Thoracic aorta (tissue), 2 donors: ENCODE results near the gene BACH2. TPM values are rescaled to one million over a fixed set of nuclear protein-coding genes. Genes with fewer than 3 reads are reported as not detected.

ENCODE experiments used
- ATAC-seq: fragments of 150-250 bp; one replicate; pipeline ENCODE4 v1.8.0; 2017; ENCODE audit warnings: low read depth; ENCODE audit not compliant: insufficient number of reproducible peaks, low FRiP score
- DNase-seq: peaks from one replicate; pipeline ENCODE4 v3.0.0-alpha.2; 2020; ENCODE audit warnings: low spot score
- H3K27ac ChIP-seq, 2 donors: fragments of 200-600 bp; sonication (generic); 1 replicate in 1 of 2; 2 replicates in 1 of 2; pipeline ENCODE4 v1.5.1; 2016; ENCODE audit warnings: mild to moderate bottlenecking in 2 of 2, moderate library complexity in 2 of 2
- H3K27me3 ChIP-seq: fragments of 200-600 bp; sonication (generic); replicated peaks from 2 replicates; pipeline ENCODE4 v1.6.0; 2016; ENCODE audit warnings: mild to moderate bottlenecking; ENCODE audit not compliant: insufficient read depth
- H3K36me3 ChIP-seq: fragments of 200-600 bp; sonication (generic); one replicate; pipeline ENCODE4 v1.5.1; 2016
- H3K4me1 ChIP-seq, 2 donors: fragments of 200-600 bp; sonication (generic); 1 replicate in 1 of 2; 2 replicates in 1 of 2; pipeline versions ENCODE4 v1.5.1 to v1.6.0; 2016; ENCODE audit warnings: low read depth in 2 of 2, mild to moderate bottlenecking in 1 of 2; ENCODE audit not compliant: control insufficient read depth in 1 of 2
- H3K4me3 ChIP-seq: fragments of 200-600 bp; sonication (generic); 2 replicates; pipeline ENCODE4 v1.5.1; 2016; ENCODE audit warnings: mild to moderate bottlenecking
- H3K9me3 ChIP-seq: fragments of 200-600 bp; sonication (generic); 2 replicates; pipeline ENCODE4 v1.5.1; 2016
- CTCF ChIP-seq: fragments of 200-600 bp; sonication (generic); IDR thresholded peaks from one replicate; pipeline ENCODE4 v1.5.1; 2019; ENCODE audit warnings: antibody characterized with exemption
- total RNA-seq, 2 donors: library from RNA; depleted of rRNA; stranded (reverse); fragments of >200 nt; gene quantifications; one replicate each; pipeline versions ENCODE4 v1.1.0 to v1.2.3, GENCODE V29; 2016

The BACH2 gene
- total RNA-seq, 2 donors from 2014 or later, result 6.1 to 17.8 TPM

- H3K36me3 ChIP-seq, result no peaks in the 10 kb centered on the region
- peaks cover 2% of the 10 kb centered on the region for H3K9me3 ChIP-seq
- no peaks in the 10 kb centered on the region for H3K27me3 ChIP-seq
- no peak overlapping the region for H3K27ac ChIP-seq
- no peak for TF ChIP-seq CTCF
- ATAC-seq (no peak), DNase-seq (no peak)
- H3K4me1 ChIP-seq, result no peaks in the 10 kb centered on the region
- no peak overlapping the region for H3K4me3 ChIP-seq
Measured at GRCh38 chr6:90274451-90275030, 22.1 kb downstream of the BACH2 start.

GRCh38 chr6:90273863-90274262 is 22.8 kb downstream of the BACH2 start:
- Histone ChIP-seq H3K4me1 (no peaks in the 10 kb centered on the region), H3K36me3 (no peaks in the 10 kb centered on the region), H3K27me3 (no peaks in the 10 kb centered on the region), H3K27ac (no peak overlapping the region), H3K4me3 (no peak overlapping the region), H3K9me3 (peaks cover 2% of the 10 kb centered on the region)
- no peak for TF ChIP-seq CTCF
- ATAC-seq, result no peak
- no peak for DNase-seq

- Histone ChIP-seq H3K36me3 (no peaks in the 10 kb centered on the region), H3K4me1 (no peaks in the 10 kb centered on the region), H3K4me3 (no peak overlapping the region), H3K27me3 (no peaks in the 10 kb centered on the region), H3K9me3 (peaks cover 2% of the 10 kb centered on the region), H3K27ac (no peak overlapping the region)
- ATAC-seq (no peak), DNase-seq (no peak)
- TF ChIP-seq CTCF, result no peak
Measured at GRCh38 chr6:90272895-90273294, 23.7 kb downstream of the BACH2 start.

- no peak for DNase-seq
- no peak overlapping the region for H3K27ac ChIP-seq
- H3K9me3 ChIP-seq, result peaks cover 2% of the 10 kb centered on the region
- H3K36me3 ChIP-seq, result no peaks in the 10 kb centered on the region
- H3K27me3 ChIP-seq, result no peaks in the 10 kb centered on the region
- no peak for ATAC-seq
- no peak overlapping the region for H3K4me3 ChIP-seq
- no peaks in the 10 kb centered on the region for H3K4me1 ChIP-seq
- TF ChIP-seq CTCF, result no peak
Measured at GRCh38 chr6:90271831-90272230, 24.8 kb downstream of the BACH2 start.

- DNase-seq (no peak), ATAC-seq (no peak)
- Histone ChIP-seq H3K36me3 (no peaks in the 10 kb centered on the region), H3K27ac (no peak overlapping the region), H3K4me1 (no peaks in the 10 kb centered on the region), H3K4me3 (no peak overlapping the region), H3K27me3 (no peaks in the 10 kb centered on the region), H3K9me3 (peaks cover 2% of the 10 kb centered on the region)
- TF ChIP-seq CTCF, result no peak
Measured at GRCh38 chr6:90269334-90269733, 27.3 kb downstream of the BACH2 start.
